OCI-LY7 (cell line): ENCODE results near the gene ZNF667. TPM values are rescaled to one million over a fixed set of nuclear protein-coding genes. Genes with fewer than 3 reads are reported as not detected.

Experiments used
- BruUV-seq: library from RNA; stranded (reverse); fragments of 400-500 nt; replicated peaks from 2 replicates; lab custom pipeline; 2021; lab: Mats Ljungman, UMichigan
- CTCF ChIA-PET: fragments of 300-600 bp; sonication (Branson Sonifier 250); formaldehyde crosslinking; loops from one replicate; lab custom pipeline; 2022; ENCODE audit warnings: antibody characterized with exemption; ENCODE audit not compliant: unreplicated experiment; lab: Charles Lee
- POLR2A ChIA-PET: fragments of 300-600 bp; sonication (Branson Sonifier 250); formaldehyde crosslinking; loops from one replicate; lab custom pipeline; 2022; ENCODE audit warnings: antibody characterized with exemption; lab: Charles Lee
- DNase-seq: peaks from one replicate; pipeline ENCODE4 v3.0.0-alpha.2; 2015; ENCODE audit warnings: low spot score
- H2AFZ ChIP-seq: fragments of 200-600 bp; sonication (generic), shearing (Covaris generic); 2 replicates; pipeline ENCODE4 v1.6.1; 2014; ENCODE audit warnings: mild to moderate bottlenecking, antibody characterized with exemption, low read length, moderate library complexity
- H3K27ac ChIP-seq: fragments of 200-600 bp; sonication (generic); 2 replicates; pipeline ENCODE4 v1.5.1; 2014; ENCODE audit warnings: mixed run types, low read depth, mild to moderate bottlenecking, moderate library complexity, low read length, inconsistent platforms; ENCODE audit not compliant: poor library complexity, severe bottlenecking
- H3K36me3 ChIP-seq: fragments of 200-600 bp; sonication (generic); 2 replicates; pipeline ENCODE4 v1.6.1; 2014; ENCODE audit warnings: mild to moderate bottlenecking, antibody characterized with exemption, low read length, moderate library complexity, mixed read lengths; ENCODE audit not compliant: insufficient read depth
- H3K4me1 ChIP-seq: fragments of 200-600 bp; sonication (generic); 2 replicates; pipeline ENCODE4 v1.5.1; 2014; ENCODE audit warnings: mild to moderate bottlenecking, low read length; ENCODE audit not compliant: insufficient read depth, poor library complexity, severe bottlenecking
- H3K4me2 ChIP-seq: fragments of 200-600 bp; sonication (generic); 2 replicates; pipeline ENCODE4 v1.6.1; 2014; ENCODE audit warnings: mild to moderate bottlenecking, low read length
- H3K4me3 ChIP-seq: fragments of 200-600 bp; sonication (generic); 2 replicates; pipeline ENCODE4 v1.5.1; 2014; ENCODE audit warnings: mild to moderate bottlenecking, low read depth, low read length; ENCODE audit not compliant: poor library complexity, severe bottlenecking
- H3K79me2 ChIP-seq: fragments of 200-600 bp; sonication (generic); 2 replicates; pipeline ENCODE4 v1.6.1; 2016; ENCODE audit warnings: low read depth, mild to moderate bottlenecking, low read length, moderate library complexity, mixed read lengths; ENCODE audit not compliant: insufficient read depth
- H3K9me2 ChIP-seq: fragments of 200-600 bp; sonication (generic); 2 replicates; pipeline ENCODE4 v1.6.1; 2016; ENCODE audit warnings: mild to moderate bottlenecking, low read length, mixed read lengths; ENCODE audit not compliant: insufficient read depth
- H3K9me3 ChIP-seq: fragments of 200-600 bp; sonication (generic); 2 replicates; pipeline ENCODE4 v1.6.1; 2014; ENCODE audit warnings: mild to moderate bottlenecking, mixed run types, low read length, mixed read lengths
- H4K20me1 ChIP-seq: fragments of 200-600 bp; sonication (generic); 2 replicates; pipeline ENCODE4 v1.6.1; 2014; ENCODE audit warnings: mild to moderate bottlenecking, antibody characterized with exemption, low read length, moderate library complexity, mixed read lengths; ENCODE audit not compliant: insufficient read depth
- CTCF ChIP-seq: fragments of 200-600 bp; sonication (generic); conservative IDR thresholded peaks from 2 replicates; pipeline ENCODE4 v1.5.1; 2014; ENCODE audit warnings: mild to moderate bottlenecking, antibody characterized with exemption, low read length, moderate library complexity, mixed read lengths
- EZH2phosphoT487 ChIP-seq: fragments of 200-600 bp; sonication (generic); IDR thresholded peaks from 2 replicates; pipeline ENCODE4 v1.6.1; 2018; ENCODE audit warnings: low read depth, borderline replicate concordance, mild to moderate bottlenecking, mixed run types, antibody characterized with exemption, low read length, moderate library complexity, mixed read lengths
- intact Hi-C: fragments of 100-400 bp; cut with micrococcal nuclease; formaldehyde crosslinking; loops from one replicate; pipeline ENCODE4 v1.10.0; 2022; ENCODE audit not compliant: unreplicated experiment
- total RNA-seq, 2 experiments: library from RNA; depleted of rRNA in 1 of 2; stranded (reverse); fragments of >200 nt in 1 of 2; shearing (Covaris generic) in 1 of 2; gene quantifications; 2 replicates each; pipeline ENCODE4 v1.2.3, GENCODE V29; 2014 to 2022

ZNF667 gene
- total RNA-seq, 2 experiments from 2014 or later, result not detected

DNA sequence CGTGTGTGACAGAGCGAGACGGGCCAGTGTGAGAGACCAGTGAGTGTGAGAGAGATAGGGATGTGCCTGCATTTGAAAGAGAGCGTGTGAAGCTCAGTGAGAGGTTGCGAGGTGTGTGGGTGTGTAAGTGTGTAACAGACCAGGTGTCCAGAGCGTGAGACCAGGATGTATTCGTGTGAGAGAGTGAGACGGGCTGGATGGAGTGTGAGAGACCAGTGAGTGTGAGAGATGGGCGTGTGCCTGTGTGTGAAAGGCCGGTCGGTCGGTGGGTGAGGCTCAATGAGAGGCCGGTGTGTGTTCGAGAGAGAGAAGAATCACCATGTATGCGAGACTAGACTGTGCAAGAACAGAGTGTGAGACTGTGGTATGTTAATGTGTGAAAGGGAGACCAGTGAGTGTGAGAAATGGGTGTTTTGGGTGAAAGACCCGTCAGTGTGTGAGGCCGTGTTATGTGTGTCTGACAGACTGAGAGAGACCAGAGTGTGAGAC lies 31.2 kb upstream of the ZNF667 start:
- POLR2A ChIA-PET, result no interaction called here
- no peak for DNase-seq
- intact Hi-C loops, result no loop called here

DNA sequence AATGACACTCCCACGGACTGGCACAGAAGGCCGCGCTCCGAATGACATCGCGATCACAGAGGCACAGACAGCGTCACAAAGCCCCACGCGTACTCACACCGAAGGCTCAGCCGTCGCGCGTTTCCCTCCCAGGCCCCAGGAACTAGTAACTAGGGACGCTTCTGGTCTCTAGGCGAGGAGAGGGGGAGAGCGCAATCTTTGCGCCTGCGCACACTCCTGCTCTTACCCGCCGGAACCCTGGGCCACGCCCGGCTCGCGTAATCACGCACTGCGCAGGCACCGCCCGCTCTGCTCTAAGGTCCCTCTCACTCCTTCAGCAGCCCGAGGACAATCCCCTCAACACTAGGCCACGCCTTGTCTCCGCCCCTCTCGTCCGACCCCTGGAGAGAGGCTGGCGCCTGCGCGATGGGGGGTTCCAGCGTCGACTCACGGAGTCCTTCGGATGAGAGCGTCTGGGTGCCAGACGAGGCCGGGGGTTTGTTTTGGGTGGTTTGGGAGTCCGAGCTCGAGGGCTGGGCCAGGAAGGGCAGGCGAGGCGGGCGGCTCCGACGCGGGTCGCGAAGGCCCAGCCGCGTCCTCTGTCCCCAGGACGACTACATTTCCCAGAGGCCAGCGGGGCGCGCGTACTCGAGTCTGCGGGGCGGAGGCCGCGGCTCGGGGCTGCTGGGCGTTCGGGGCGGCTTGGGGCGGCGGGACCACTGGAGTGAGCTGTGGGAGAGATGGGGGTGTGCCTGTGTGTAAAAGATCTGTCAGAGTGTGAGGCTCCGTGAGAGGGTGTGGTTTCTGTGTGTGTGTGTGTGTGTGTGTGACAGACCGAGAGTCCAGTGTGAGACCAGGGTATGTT lies 30.5 kb upstream of the ZNF667 start, which contains the start of gene ZNF471:
Gene ZNF471 (plus strand): TSS at position 410 of the 844 bp plus-strand sequence. CDS start 3,717 bp downstream, outside the sequence.
- Histone ChIP-seq H2AFZ (no peak within 1 kb of the TSS), H3K79me2 (no peaks in the 10 kb centered on the region), H3K4me3 (no peak within 1 kb of the TSS), H3K4me1 (no peaks in the 10 kb centered on the region), H3K27ac (no peak within 1 kb of the TSS), H3K9me2 (no peaks in the 10 kb centered on the region), H3K4me2 (no peak within 1 kb of the TSS), H4K20me1 (no peaks in the 10 kb centered on the region), H3K36me3 (no peaks in the 10 kb centered on the region), H3K9me3 (no peaks in the 10 kb centered on the region)
- ChIA-PET CTCF (no interaction called here), POLR2A (no interaction called here)
- DNase-seq, result no peak
- intact Hi-C loops, result no loop called here
- TF ChIP-seq EZH2phosphoT487 (no peak), CTCF (no peak)
- no TSS peak for BruUV-seq

More for the DNA sequence above, 31.2 kb upstream of the ZNF667 start:
- no peaks in the 10 kb centered on the region for H3K79me2 ChIP-seq
- no peak overlapping the region for H3K4me3 ChIP-seq
- TF ChIP-seq EZH2phosphoT487 (no peak), CTCF (no peak)
- no peaks in the 10 kb centered on the region for H3K4me1 ChIP-seq
- no peak overlapping the region for H3K4me2 ChIP-seq
- H3K27ac ChIP-seq, result no peak overlapping the region
- no peaks in the 10 kb centered on the region for H3K9me2 ChIP-seq
- no peaks in the 10 kb centered on the region for H3K36me3 ChIP-seq
- H4K20me1 ChIP-seq, result no peaks in the 10 kb centered on the region
- no TSS peak for BruUV-seq
- no peaks in the 10 kb centered on the region for H3K9me3 ChIP-seq
- no peak overlapping the region for H2AFZ ChIP-seq
- CTCF ChIA-PET, result no interaction called here

DNA sequence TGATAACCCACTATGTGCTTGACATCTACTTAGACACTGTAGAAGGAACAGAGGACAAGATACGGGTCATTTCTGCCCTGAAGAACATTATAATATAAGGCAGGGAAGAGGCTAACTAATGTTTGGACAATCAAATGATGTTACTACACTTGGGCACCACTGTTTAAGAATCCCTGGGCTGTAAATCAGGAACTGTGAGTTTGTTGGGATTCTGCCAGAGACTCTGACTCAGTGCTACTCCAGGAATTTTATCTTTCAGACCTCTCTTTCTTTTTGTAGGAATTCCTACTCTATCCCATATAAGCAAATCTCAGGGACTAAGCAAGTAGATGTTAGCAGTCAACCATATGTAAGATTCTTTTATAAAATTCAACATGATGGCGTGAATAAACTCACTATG lies 27.4 kb upstream of the ZNF667 start:
- intact Hi-C loops, result no loop called here
- H3K4me2 ChIP-seq, result no peak overlapping the region
- H3K4me1 ChIP-seq, result no peaks in the 10 kb centered on the region
- H3K79me2 ChIP-seq, result no peaks in the 10 kb centered on the region
- BruUV-seq, result no TSS peak
- no peaks in the 10 kb centered on the region for H4K20me1 ChIP-seq
- no peak overlapping the region for H2AFZ ChIP-seq
- no peak overlapping the region for H3K4me3 ChIP-seq
- TF ChIP-seq CTCF (no peak), EZH2phosphoT487 (no peak)
- no peaks in the 10 kb centered on the region for H3K9me3 ChIP-seq
- ChIA-PET CTCF (no interaction called here), POLR2A (no interaction called here)
- H3K36me3 ChIP-seq, result no peaks in the 10 kb centered on the region
- DNase-seq, result no peak
- no peak overlapping the region for H3K27ac ChIP-seq
- no peaks in the 10 kb centered on the region for H3K9me2 ChIP-seq
